ENCODE measurements around the gene BRIP1.
"Not testable (repeated sequence)": the region's sequence is repeated elsewhere in the genome, so short reads cannot be mapped to it uniquely, and the experiment has no call there.

BRIP1 gene
- total RNA-seq: 3.7 to 18.1 (median 9.5) reads per million in 9 experiments

DNA sequence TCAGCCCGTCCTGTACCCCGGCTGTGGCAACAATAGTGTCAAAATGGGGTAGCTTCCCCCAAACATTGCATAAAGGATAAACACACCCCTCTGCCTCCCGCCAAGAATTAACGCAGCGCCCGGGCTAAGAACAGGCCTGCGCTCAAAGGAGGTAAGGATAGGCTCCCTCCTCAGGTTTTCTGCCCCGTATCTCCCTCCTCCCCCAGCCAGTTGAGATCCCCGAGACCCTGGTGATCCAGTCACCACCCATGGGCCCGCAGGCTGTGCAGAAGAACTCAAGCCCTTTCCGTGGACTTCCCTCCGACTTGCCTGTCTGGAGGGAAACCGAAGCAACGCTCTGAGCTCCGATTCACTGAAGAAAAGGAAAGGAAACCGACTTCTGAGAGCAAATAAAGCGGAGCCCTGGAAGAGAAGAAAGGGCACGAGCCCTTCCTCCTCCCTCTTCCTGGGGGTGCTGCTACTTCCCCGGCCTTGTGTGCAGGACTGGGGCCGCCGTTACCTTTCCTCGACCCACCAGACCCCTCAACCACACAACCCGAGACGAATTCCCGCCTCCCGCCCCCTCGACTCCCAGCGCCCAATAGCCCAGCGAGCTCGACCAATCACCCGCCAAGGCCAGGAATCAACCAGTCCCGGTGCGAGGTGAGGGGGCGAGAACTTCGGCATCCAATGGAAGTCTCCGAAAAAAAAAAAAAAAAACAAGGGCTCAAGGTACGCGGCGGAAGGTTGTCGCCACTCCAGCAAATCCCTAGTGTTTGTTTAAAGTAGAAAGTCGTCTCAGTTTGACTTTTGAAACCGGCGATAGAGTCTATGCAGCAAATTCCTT is at the start of gene BRIP1:
Gene BRIP1 (minus strand): TSS at position 554 of the 826 bp plus-strand sequence. CDS start 1,989 bp downstream, outside the sequence.
- H3K4me1 Mint-ChIP-seq (ENCODE audit: low read depth in 2 of 2): peaks cover 13 to 26% of the 10 kb centered on the region in 2 donors
- no peaks in the 10 kb centered on the region for H3K9me3 Mint-ChIP-seq
- peaks cover 15% of the 10 kb centered on the region for H3K36me3 Mint-ChIP-seq (ENCODE audit: insufficient read depth)
- ATAC-seq (replicated peaks): peak; percentile 94
- peak within 1 kb of the TSS; percentile 91 to 97 for H3K27ac Mint-ChIP-seq
- peak within 1 kb of the TSS; percentile 94 to 96 for H3K4me3 Mint-ChIP-seq
- DNase-seq: peak; percentile 76 to 82 (median 79)
- H3K27me3 Mint-ChIP-seq: no peaks in the 10 kb centered on the region

DNA sequence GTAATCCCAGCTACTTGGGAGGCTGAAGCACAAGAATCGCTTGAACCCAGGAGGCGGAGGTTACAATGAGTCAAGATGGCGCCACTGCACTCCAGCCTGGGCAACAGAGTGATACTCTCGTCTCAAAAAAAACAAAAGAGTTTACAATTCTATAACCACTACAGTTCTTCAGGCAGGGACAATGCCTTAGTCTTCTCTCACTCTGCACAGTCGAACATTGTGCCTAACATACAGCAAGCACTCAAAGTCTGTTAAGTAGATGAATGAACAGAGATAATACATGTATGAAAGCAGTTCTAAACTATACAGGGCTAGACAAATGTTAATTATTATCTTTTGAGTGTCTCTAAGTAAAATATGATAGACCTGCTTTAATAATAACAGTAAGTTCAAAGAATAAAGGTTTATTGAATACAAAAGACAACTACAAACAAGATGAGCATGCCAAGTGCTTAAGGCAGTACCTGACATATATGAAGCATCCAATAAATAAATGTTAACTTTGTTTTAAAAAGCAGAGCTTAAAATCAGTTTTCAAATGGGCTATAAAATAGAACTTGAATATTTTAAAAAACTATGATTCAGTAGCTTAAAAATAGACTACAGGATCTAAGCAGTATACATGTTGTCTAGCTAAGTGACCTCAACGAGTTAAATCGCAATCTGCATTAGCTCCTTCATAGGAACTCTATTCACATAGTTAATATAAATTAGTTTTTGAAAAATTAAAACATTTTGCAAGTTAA is 45.1 kb upstream of the BRIP1 start:
- Mint-ChIP-seq H3K27ac (no peak overlapping the region), H3K27me3 (no peaks in the 10 kb centered on the region)

DNA sequence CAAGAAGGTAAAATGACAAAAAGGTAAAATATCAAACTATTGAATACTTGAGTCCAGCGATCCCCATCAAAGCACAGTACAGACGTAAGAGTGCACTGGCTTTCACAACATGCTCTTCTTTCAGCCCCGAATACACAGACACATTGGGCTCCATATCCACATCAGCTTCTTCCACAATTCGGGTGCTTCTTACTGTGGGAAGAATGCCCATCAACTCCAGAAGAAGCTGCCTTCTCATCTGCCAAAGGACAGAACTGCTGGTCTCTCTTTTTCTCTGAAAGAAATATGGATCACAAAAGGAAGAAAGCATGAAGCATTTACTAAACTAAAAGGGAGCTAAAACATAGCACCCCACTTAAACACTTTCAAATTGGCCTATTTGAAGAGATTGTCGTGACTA is 44.0 kb upstream of the BRIP1 start:
- Mint-ChIP-seq H3K9me3 (no peaks in the 10 kb centered on the region), H3K4me1 (ENCODE audit: low read depth in 2 of 2) (peaks cover 0 to 10% of the 10 kb centered on the region in 2 donors), H3K27me3 (no peaks in the 10 kb centered on the region), H3K36me3 (ENCODE audit: insufficient read depth) (peaks cover 42% of the 10 kb centered on the region), H3K4me3 (no peak overlapping the region), H3K27ac (peak overlapping the region in 1 of 2 donors; percentile 62)
- ATAC-seq (replicated peaks) (no peak), DNase-seq (no peak)

More for the DNA sequence above, 45.1 kb upstream of the BRIP1 start:
- H3K4me3 Mint-ChIP-seq: no peak overlapping the region
- peaks cover 0 to 5% of the 10 kb centered on the region in 2 donors for H3K4me1 Mint-ChIP-seq (ENCODE audit: low read depth in 2 of 2)
- no peaks in the 10 kb centered on the region for H3K9me3 Mint-ChIP-seq
- ATAC-seq (replicated peaks): no peak
- DNase-seq: no peak
- peaks cover 52% of the 10 kb centered on the region for H3K36me3 Mint-ChIP-seq (ENCODE audit: insufficient read depth)

DNA sequence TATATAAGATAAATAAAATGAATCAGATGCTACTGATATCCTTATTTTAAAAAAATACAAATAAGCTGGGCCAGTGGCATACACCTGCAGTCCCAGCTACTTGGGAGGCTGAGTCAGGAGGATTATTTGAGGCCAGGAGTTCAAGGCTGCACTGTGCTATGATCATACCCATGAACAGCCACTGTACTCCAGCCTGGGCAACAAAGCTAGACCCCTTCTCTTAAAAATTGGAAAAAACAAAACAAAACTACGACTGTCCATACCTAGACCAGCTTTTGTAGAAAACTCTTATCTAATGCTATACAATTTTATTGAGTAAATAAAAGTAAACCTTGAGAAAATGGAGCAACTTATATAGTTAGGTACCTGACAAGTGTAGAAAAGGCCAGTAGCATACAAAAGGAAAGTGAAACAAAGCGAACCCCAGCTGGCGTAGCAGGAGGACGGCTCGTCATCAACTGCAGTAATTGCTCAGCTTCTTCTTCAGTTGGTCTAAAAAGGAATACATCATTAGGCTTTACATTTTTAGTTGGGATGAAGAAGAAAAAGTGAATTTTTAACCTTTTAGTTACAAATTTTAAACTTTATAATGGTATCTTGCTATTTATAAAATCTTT is 40.9 kb upstream of the BRIP1 start:
- no peaks in the 10 kb centered on the region for H3K9me3 Mint-ChIP-seq
- peak overlapping the region; percentile 61 to 77 for H3K4me3 Mint-ChIP-seq
- no peaks in the 10 kb centered on the region for H3K27me3 Mint-ChIP-seq
- H3K27ac Mint-ChIP-seq: peak overlapping the region; percentile 80 to 98
- DNase-seq (peak; percentile 21 to 28 (median 27)), ATAC-seq (replicated peaks) (peak; percentile 99)
- peaks cover 0 to 10% of the 10 kb centered on the region in 2 donors for H3K4me1 Mint-ChIP-seq (ENCODE audit: low read depth in 2 of 2)
- peaks cover 28% of the 10 kb centered on the region for H3K36me3 Mint-ChIP-seq (ENCODE audit: insufficient read depth)

DNA sequence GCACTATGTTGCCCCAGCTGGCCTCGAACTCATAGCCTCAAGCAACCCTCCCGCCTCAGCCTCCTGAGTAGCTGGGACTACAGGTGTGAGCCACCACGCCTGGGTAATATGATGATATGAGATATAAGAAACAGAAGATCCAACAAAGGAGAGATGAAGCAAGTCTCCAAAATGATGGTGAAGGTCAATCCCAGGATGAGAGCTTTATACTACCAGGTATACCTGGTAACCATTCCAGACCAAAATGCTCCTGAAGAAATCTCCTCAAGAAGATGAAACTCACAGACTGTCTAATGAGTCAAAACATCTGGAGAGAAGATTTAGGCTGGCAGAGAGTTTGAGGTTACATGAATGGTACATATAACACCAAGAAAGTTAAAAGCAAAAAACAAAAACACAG is 39.9 kb upstream of the BRIP1 start:
- ATAC-seq (replicated peaks) (no peak), DNase-seq (no peak)
- Mint-ChIP-seq H3K27ac (peak overlapping the region; percentile 80 to 98), H3K36me3 (ENCODE audit: insufficient read depth) (peaks cover 29% of the 10 kb centered on the region), H3K4me1 (ENCODE audit: low read depth in 2 of 2) (peaks cover 0 to 10% of the 10 kb centered on the region in 2 donors), H3K4me3 (peak overlapping the region; percentile 61 to 77), H3K27me3 (no peaks in the 10 kb centered on the region), H3K9me3 (no peaks in the 10 kb centered on the region)

DNA sequence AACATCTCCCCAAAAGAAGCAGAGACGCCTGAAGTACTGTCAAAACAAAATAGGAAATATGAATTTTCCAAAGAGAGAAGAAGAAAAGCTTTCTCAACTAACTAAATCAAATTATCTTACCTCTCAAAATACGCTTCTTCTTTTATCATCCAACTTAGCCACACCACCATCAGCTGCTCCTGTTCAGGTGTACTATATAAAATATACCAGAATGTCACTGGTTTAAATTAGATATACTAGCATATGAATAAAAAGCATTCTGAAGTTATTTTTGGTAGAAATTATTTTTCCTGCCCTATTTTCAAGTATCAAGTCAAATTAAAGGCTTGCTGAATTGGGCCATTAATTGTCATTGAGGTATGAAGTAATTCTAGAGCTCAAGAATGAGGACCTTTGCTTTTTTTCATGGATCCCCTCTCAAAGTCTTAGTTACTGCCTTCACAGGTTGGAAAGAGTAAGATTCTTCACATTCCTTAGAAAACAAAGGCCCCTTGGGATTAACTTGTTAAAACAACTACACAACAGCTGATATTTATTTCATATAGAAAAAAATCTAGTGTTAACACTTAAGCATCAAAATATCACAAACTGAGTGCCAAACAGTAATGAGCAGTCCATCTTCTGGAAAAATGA is 34.3 kb upstream of the BRIP1 start:
- no peak for ATAC-seq (replicated peaks)
- no peak overlapping the region for H3K4me3 Mint-ChIP-seq
- H3K27me3 Mint-ChIP-seq: no peaks in the 10 kb centered on the region
- no peaks in the 10 kb centered on the region for H3K4me1 Mint-ChIP-seq (ENCODE audit: low read depth in 2 of 2)
- H3K27ac Mint-ChIP-seq: no peak overlapping the region
- no peaks in the 10 kb centered on the region for H3K9me3 Mint-ChIP-seq
- peaks cover 42% of the 10 kb centered on the region for H3K36me3 Mint-ChIP-seq (ENCODE audit: insufficient read depth)
- no peak for DNase-seq

DNA sequence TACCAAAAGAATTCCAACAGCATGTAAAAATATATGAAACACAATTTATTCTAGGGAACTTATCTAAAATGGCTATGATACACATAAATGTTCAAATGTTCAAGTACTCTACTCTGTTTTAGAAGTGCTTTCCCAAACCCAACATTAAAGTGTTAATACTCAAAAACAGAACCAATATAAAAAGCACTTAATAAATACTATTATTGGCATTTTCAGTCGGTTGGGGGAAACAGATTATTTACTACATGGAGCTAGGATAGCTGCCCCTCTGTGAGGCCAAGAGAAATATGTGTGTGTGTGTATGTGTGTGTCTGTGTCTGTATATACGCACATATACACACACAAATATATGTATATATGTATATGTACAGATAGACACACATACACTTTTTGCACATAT is 32.1 kb upstream of the BRIP1 start:
- Mint-ChIP-seq H3K4me1 (ENCODE audit: low read depth in 2 of 2) (no peaks in the 10 kb centered on the region), H3K9me3 (no peaks in the 10 kb centered on the region), H3K36me3 (ENCODE audit: insufficient read depth) (peaks cover 56% of the 10 kb centered on the region), H3K27ac (peak overlapping the region in 1 of 2 donors; percentile 65), H3K27me3 (no peaks in the 10 kb centered on the region), H3K4me3 (no peak overlapping the region)
- no peak for ATAC-seq (replicated peaks)
- DNase-seq: no peak

DNA sequence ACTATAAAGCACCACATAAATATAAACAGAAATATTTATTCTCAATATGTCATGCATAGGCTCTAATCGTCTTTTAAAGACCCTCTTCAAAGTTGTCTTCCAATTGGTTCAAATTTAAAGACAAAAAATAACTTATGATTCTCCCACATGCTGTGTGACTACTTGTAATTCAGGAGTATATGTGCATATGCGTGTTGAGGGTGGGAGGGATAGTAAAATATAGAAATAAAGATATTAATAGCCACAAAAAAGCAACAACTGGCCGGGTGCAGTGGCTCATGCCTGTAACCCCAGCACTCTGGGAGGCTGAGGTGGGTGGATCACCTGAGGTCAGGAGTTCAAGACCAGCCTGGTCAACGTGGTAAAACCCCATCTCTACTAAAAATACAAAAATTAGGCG is 31.0 kb upstream of the BRIP1 start:
- H3K9me3 Mint-ChIP-seq; H3K4me3 Mint-ChIP-seq; DNase-seq; H3K27me3 Mint-ChIP-seq; ATAC-seq (replicated peaks); H3K4me1 Mint-ChIP-seq (ENCODE audit: low read depth in 2 of 2): not testable (repeated sequence)
- Mint-ChIP-seq H3K36me3 (ENCODE audit: insufficient read depth) (peaks cover 61% of the 10 kb centered on the region), H3K27ac (peak overlapping the region in 1 of 2 donors; percentile 10)

DNA sequence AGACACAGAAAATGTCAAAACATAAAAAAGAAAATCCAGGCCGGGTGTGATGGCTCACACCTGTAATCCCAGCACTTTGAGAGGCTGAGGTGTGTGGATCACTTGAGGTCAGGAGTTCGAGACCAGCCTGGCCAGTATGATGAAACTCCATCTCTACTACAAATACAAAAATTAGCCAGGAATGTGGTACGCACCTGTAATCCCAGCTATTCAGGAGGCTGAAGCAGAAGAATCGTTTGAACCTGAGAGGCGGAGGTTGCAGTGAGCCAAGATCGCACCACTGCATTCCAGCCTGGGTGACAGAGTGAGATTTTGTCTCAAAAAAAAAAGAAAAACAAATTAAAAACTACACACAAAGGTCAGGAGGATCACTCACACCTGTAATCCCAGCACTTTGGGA is 24.4 kb upstream of the BRIP1 start:
- ATAC-seq (replicated peaks); DNase-seq; H3K27me3 Mint-ChIP-seq; H3K4me3 Mint-ChIP-seq; H3K9me3 Mint-ChIP-seq; H3K27ac Mint-ChIP-seq; H3K4me1 Mint-ChIP-seq (ENCODE audit: low read depth in 2 of 2): not testable (repeated sequence)
- H3K36me3 Mint-ChIP-seq (ENCODE audit: insufficient read depth): peaks cover 68% of the 10 kb centered on the region

DNA sequence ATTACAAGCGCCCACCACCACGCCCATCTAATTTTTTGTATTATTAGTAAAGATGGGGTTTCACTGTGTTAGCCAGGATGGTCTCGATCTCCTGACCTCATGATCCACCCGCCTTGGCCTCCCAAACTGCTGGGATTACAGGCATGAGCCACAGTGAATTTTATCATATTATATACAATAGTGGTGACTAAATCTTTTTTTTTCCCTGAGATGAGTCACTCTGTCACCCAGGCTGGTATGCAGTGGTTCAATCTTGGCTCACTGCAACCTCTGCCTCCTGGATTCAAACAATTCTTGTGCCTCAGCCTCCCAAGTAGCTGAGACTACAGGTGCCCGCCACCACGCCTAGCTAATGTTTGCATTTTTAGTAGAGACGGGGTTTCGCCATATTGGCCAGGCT is 22.5 kb upstream of the BRIP1 start:
- H3K4me1 Mint-ChIP-seq (ENCODE audit: low read depth in 2 of 2); H3K9me3 Mint-ChIP-seq; H3K27me3 Mint-ChIP-seq; H3K4me3 Mint-ChIP-seq; DNase-seq; H3K27ac Mint-ChIP-seq; ATAC-seq (replicated peaks): not testable (repeated sequence)
- H3K36me3 Mint-ChIP-seq (ENCODE audit: insufficient read depth): peaks cover 58% of the 10 kb centered on the region

DNA sequence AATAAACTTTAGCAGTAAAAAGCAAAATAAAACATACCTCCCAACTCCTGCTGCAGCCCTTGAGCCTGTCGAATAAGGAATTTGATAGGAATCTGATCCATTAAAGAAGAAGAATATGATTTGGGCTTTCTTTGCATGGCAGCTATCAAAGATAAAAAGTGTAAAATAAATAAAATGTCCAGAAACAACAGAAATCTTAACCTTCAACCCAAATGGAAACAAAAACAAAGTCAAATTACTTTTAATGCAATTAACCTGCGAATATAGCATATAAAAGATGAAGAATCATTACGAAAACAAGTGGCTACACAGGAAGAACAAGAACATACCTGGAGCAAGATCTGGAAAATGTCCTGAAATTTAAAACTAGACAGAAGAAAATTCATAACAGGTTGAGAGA is 21.5 kb upstream of the BRIP1 start:
- no peaks in the 10 kb centered on the region for H3K4me1 Mint-ChIP-seq (ENCODE audit: low read depth in 2 of 2)
- peak overlapping the region in 1 of 2 donors; percentile 44 for H3K27ac Mint-ChIP-seq
- peaks cover 51% of the 10 kb centered on the region for H3K36me3 Mint-ChIP-seq (ENCODE audit: insufficient read depth)
- ATAC-seq (replicated peaks) (no peak), DNase-seq (no peak)
- H3K4me3 Mint-ChIP-seq: no peak overlapping the region
- H3K9me3 Mint-ChIP-seq: no peaks in the 10 kb centered on the region
- H3K27me3 Mint-ChIP-seq: no peaks in the 10 kb centered on the region

DNA sequence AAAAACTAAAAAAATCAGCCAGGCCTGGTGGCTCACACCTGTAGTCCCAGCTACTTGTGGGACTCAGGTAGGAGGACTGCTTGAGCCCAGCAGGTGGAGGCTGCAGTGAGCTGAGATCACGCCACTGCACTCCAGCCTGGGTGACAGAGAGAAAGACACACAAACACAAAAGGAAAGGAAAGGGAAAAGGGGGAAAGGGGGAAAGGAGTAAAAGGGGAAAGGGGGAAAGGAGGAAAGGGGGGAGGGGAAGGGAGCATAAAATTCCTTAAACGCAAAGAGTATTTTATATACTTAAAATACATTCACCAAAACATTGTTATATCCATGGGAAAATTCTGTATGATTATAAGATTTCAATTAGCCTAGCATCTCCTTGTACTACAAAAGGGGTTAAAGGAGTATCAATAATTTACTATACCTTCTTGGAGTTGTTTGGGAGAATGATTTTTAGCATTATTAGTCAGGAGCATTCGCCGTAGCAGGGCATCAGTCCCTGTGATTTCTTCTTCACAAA is 17.3 kb upstream of the BRIP1 start:
- no peak for ATAC-seq (replicated peaks)
- no peaks in the 10 kb centered on the region for H3K27me3 Mint-ChIP-seq
- no peaks in the 10 kb centered on the region for H3K9me3 Mint-ChIP-seq
- peaks cover 55% of the 10 kb centered on the region for H3K36me3 Mint-ChIP-seq (ENCODE audit: insufficient read depth)
- H3K4me1 Mint-ChIP-seq (ENCODE audit: low read depth in 2 of 2): no peaks in the 10 kb centered on the region
- DNase-seq: no peak
- no peak overlapping the region for H3K4me3 Mint-ChIP-seq
- H3K27ac Mint-ChIP-seq: peak overlapping the region in 1 of 2 donors; percentile 67
